HEK293 (cell line): ENCODE results near the gene UGT2B7.

ENCODE experiments used
- CTCF ChIA-PET: fragments of 350-600 bp; formaldehyde crosslinking; extraction: SDS; loops from one replicate; lab custom pipeline; 2021; ENCODE audit warnings: antibody characterized with exemption; lab: Yijun Ruan, JAX
- POLR2A ChIA-PET: fragments of 300-600 bp; formaldehyde crosslinking; extraction: SDS; loops from one replicate; lab custom pipeline; 2020; ENCODE audit warnings: antibody characterized with exemption, inconsistent platforms; lab: Yijun Ruan, JAX
- H3K27ac ChIP-seq: fragments of 200-500 bp; sonication (Bioruptor generic); 2 replicates; pipeline ENCODE4 v1.5.1; 2014; ENCODE audit warnings: low read depth, low read length, control low read depth, inconsistent platforms; ENCODE audit errors: extremely low read depth
- H3K36me3 ChIP-seq, 2 experiments: fragments of 200-500 bp in 1 of 2; sonication (Bioruptor generic) in 1 of 2; 1 replicate in 1 of 2; 2 replicates in 1 of 2; pipeline ENCODE4 v1.5.1; 2014 to 2017; ENCODE audit warnings: inconsistent platforms in 2 of 2, low read length in 2 of 2; ENCODE audit not compliant: control insufficient read depth in 2 of 2, insufficient read depth in 1 of 2
- H3K4me1 ChIP-seq: fragments of 200-500 bp; sonication (Bioruptor generic); 2 replicates; pipeline ENCODE4 v1.5.1; 2014; ENCODE audit warnings: mild to moderate bottlenecking, low read length, inconsistent platforms; ENCODE audit not compliant: control insufficient read depth, insufficient read depth
- H3K4me3 ChIP-seq: 2 replicates; pipeline ENCODE4 v1.5.1; 2011; ENCODE audit warnings: low read depth, mild to moderate bottlenecking, control low read depth, low read length, moderate library complexity
- H3K9me3 ChIP-seq: fragments of 200-500 bp; sonication (Bioruptor generic); 2 replicates; pipeline ENCODE4 v1.5.1; 2014; ENCODE audit warnings: low read depth, low read length, inconsistent platforms; ENCODE audit not compliant: control insufficient read depth, insufficient read depth
- INSM2 ChIP-seq: fragments of 450-650 bp; formaldehyde crosslinking; IDR thresholded peaks from 2 replicates; pipeline ENCODE4 v1.5.1; 2016; ENCODE audit warnings: missing biosample characterization, missing genetic modification characterization
- PBX3 ChIP-seq: sonication (generic); formaldehyde crosslinking; IDR thresholded peaks from 2 replicates; pipeline ENCODE4 v1.8.1; 2022; ENCODE audit warnings: mild to moderate bottlenecking, moderate library complexity, missing genetic modification reagents
- SALL2 ChIP-seq: fragments of 450-650 bp; formaldehyde crosslinking; IDR thresholded peaks from 2 replicates; pipeline ENCODE4 v1.5.0; 2017; ENCODE audit warnings: missing biosample characterization, mild to moderate bottlenecking, missing genetic modification characterization, borderline replicate concordance
- SCRT1 ChIP-seq: fragments of 450-650 bp; formaldehyde crosslinking; IDR thresholded peaks from 2 replicates; pipeline ENCODE4 v1.5.1; 2016; ENCODE audit warnings: missing biosample characterization, missing genetic modification characterization, borderline replicate concordance
- TCF7L2 ChIP-seq: IDR thresholded peaks from 2 replicates; pipeline ENCODE4 v1.6.1; 2011; ENCODE audit warnings: low read depth, mild to moderate bottlenecking, inconsistent platforms, low read length, moderate library complexity, borderline replicate concordance
- WT1 ChIP-seq: fragments of 450-650 bp; formaldehyde crosslinking; IDR thresholded peaks from 2 replicates; pipeline ENCODE4 v1.5.1; 2016; ENCODE audit warnings: missing biosample characterization, missing genetic modification characterization
- ZBTB17 ChIP-seq: fragments of 450-650 bp; formaldehyde crosslinking; IDR thresholded peaks from 2 replicates; pipeline ENCODE4 v1.5.1; 2016; ENCODE audit warnings: missing biosample characterization, missing genetic modification characterization
- ZBTB20 ChIP-seq: fragments of 450-650 bp; formaldehyde crosslinking; IDR thresholded peaks from 2 replicates; pipeline ENCODE4 v1.5.1; 2016; ENCODE audit warnings: missing biosample characterization, missing genetic modification characterization
- ZBTB44 ChIP-seq: fragments of 450-650 bp; IDR thresholded peaks from 2 replicates; pipeline ENCODE4 v1.5.1; 2018; ENCODE audit warnings: missing biosample characterization, mild to moderate bottlenecking, missing genetic modification characterization
- ZNF10 ChIP-seq: fragments of 450-650 bp; formaldehyde crosslinking; IDR thresholded peaks from 2 replicates; pipeline ENCODE4 v1.5.1; 2017; ENCODE audit warnings: missing biosample characterization, missing genetic modification characterization
- ZNF114 ChIP-seq: fragments of 450-650 bp; formaldehyde crosslinking; IDR thresholded peaks from 2 replicates; pipeline ENCODE4 v1.5.0; 2017; ENCODE audit warnings: missing biosample characterization, missing genetic modification characterization
- ZNF146 ChIP-seq: fragments of 450-650 bp; formaldehyde crosslinking; IDR thresholded peaks from 2 replicates; pipeline ENCODE4 v1.5.1; 2016; ENCODE audit warnings: missing biosample characterization, missing genetic modification characterization
- ZNF223 ChIP-seq: fragments of 450-650 bp; formaldehyde crosslinking; IDR thresholded peaks from 2 replicates; pipeline ENCODE4 v1.5.1; 2016; ENCODE audit warnings: missing biosample characterization, missing genetic modification characterization
- ZNF24 ChIP-seq: fragments of 450-650 bp; formaldehyde crosslinking; IDR thresholded peaks from 2 replicates; pipeline ENCODE4 v1.5.1; 2016; ENCODE audit warnings: missing biosample characterization, missing genetic modification characterization
- ZNF311 ChIP-seq: fragments of 450-650 bp; formaldehyde crosslinking; IDR thresholded peaks from 2 replicates; pipeline ENCODE4 v1.5.1; 2017; ENCODE audit warnings: missing biosample characterization, missing genetic modification characterization, borderline replicate concordance
- ZNF335 ChIP-seq: fragments of 450-650 bp; formaldehyde crosslinking; conservative IDR thresholded peaks from 2 replicates; pipeline ENCODE4 v1.5.1; 2016; ENCODE audit warnings: missing biosample characterization, missing genetic modification characterization
- ZNF394 ChIP-seq: fragments of 450-650 bp; formaldehyde crosslinking; IDR thresholded peaks from 2 replicates; pipeline ENCODE4 v1.5.1; 2016; ENCODE audit warnings: missing biosample characterization, missing genetic modification characterization, mild to moderate bottlenecking, moderate library complexity, borderline replicate concordance
- ZNF518A ChIP-seq: fragments of 450-650 bp; formaldehyde crosslinking; conservative IDR thresholded peaks from 2 replicates; pipeline ENCODE4 v1.5.1; 2016; ENCODE audit warnings: low read depth, missing biosample characterization, missing genetic modification characterization
- ZNF544 ChIP-seq: fragments of 450-650 bp; formaldehyde crosslinking; IDR thresholded peaks from 2 replicates; pipeline ENCODE4 v1.5.0; 2017; ENCODE audit warnings: missing biosample characterization, missing genetic modification characterization
- ZNF561 ChIP-seq: fragments of 450-650 bp; IDR thresholded peaks from 2 replicates; pipeline ENCODE4 v1.5.1; 2018; ENCODE audit warnings: missing biosample characterization, missing genetic modification characterization, borderline replicate concordance
- ZNF585B ChIP-seq: fragments of 450-650 bp; formaldehyde crosslinking; IDR thresholded peaks from 2 replicates; pipeline ENCODE4 v1.5.1; 2016; ENCODE audit warnings: missing biosample characterization, missing genetic modification characterization
- ZNF670 ChIP-seq: fragments of 450-650 bp; formaldehyde crosslinking; IDR thresholded peaks from 2 replicates; pipeline ENCODE4 v1.5.1; 2016; ENCODE audit warnings: missing biosample characterization, missing genetic modification characterization, low read depth
- ZNF747 ChIP-seq: fragments of 450-650 bp; formaldehyde crosslinking; IDR thresholded peaks from 2 replicates; pipeline ENCODE4 v1.5.1; 2016; ENCODE audit warnings: missing biosample characterization, missing genetic modification characterization
- ZSCAN18 ChIP-seq: fragments of 450-650 bp; formaldehyde crosslinking; IDR thresholded peaks from 2 replicates; pipeline ENCODE4 v1.5.1; 2016; ENCODE audit warnings: missing biosample characterization, missing genetic modification characterization

UGT2B7 gene

GRCh38 chr4:69056150-69056549 lies 40.1 kb upstream of the UGT2B7 start (continued):
- TF ChIP-seq ZNF146 (tag by site-specific recombination) (no peak), ZBTB20 (tag by site-specific recombination) (no peak), ZNF24 (tag by site-specific recombination) (no peak)

GRCh38 chr4:69056921-69057550 lies 39.2 kb upstream of the UGT2B7 start:
- ChIA-PET POLR2A (no interaction called here), CTCF (no interaction called here)

GRCh38 chr4:69057620-69058409 lies 38.5 kb upstream of the UGT2B7 start:
- POLR2A ChIA-PET: no interaction called here
- Histone ChIP-seq H3K4me1 (no peaks in the 10 kb centered on the region), H3K9me3 (no peaks in the 10 kb centered on the region), H3K4me3 (no peak overlapping the region), H3K27ac (no peak overlapping the region), H3K36me3 (no peaks in the 10 kb centered on the region)
- CTCF ChIA-PET: interaction anchor here (0.6 kb wide), 1 partner anchor 23 kb away, joined by 4 read pairs; no protein-coding TSS in a partner anchor
- no peak for TF ChIP-seq ZNF223 (tag by site-specific recombination)
- TF ChIP-seq SCRT1 (tag by site-specific recombination): no peak
- no peak for TF ChIP-seq ZSCAN18
- no peak for TF ChIP-seq ZNF114
- TF ChIP-seq ZNF747 (tag by site-specific recombination): no peak
- TF ChIP-seq ZBTB44: no peak
- TF ChIP-seq ZNF311 (tag by site-specific recombination): no peak
- TF ChIP-seq ZNF518A (tag by site-specific recombination): no peak
- TF ChIP-seq SALL2 (tag by site-specific recombination): no peak
- no peak for TF ChIP-seq PBX3 (CRISPR knock-in tag)
- TF ChIP-seq ZNF544 (tag by site-specific recombination): no peak
- TF ChIP-seq TCF7L2: no peak
- no peak for TF ChIP-seq INSM2 (tag by site-specific recombination)
- TF ChIP-seq WT1 (tag by site-specific recombination): no peak
- TF ChIP-seq ZNF10 (tag by site-specific recombination): no peak
- TF ChIP-seq ZNF335: no peak

More at GRCh38 chr4:69056921-69057550, 39.2 kb upstream of the UGT2B7 start:
- Histone ChIP-seq H3K4me3 (no peak overlapping the region), H3K9me3 (no peaks in the 10 kb centered on the region), H3K36me3 (no peaks in the 10 kb centered on the region), H3K4me1 (no peaks in the 10 kb centered on the region), H3K27ac (no peak overlapping the region)
- TF ChIP-seq ZNF394 (tag by site-specific recombination) (no peak), ZNF670 (tag by site-specific recombination) (no peak), ZNF561 (tag by site-specific recombination) (no peak), ZNF585B (tag by site-specific recombination) (no peak), ZBTB17 (no peak)
